AG10803 (cell line): ENCODE measurements around the gene CLIC5.

Source experiments
- DNase-seq: peaks from one replicate; pipeline ENCODE4 v3.0.0; 2010; ENCODE audit warnings: low read depth
- H3K4me3 ChIP-seq: 2 replicates; pipeline ENCODE4 v1.5.1; 2011; ENCODE audit warnings: mild to moderate bottlenecking, low read length, control low read depth
- CTCF ChIP-seq: conservative IDR thresholded peaks from 2 replicates; pipeline ENCODE4 v1.5.1; 2011; ENCODE audit warnings: mild to moderate bottlenecking, low read length, control low read depth, inconsistent platforms

Gene CLIC5

GRCh38 chr6:46056906-46057529 lies 41.4 kb upstream of the CLIC5 start:
- DNase-seq, result no peak
- no peak overlapping the region for H3K4me3 ChIP-seq
- TF ChIP-seq CTCF, result no peak

GRCh38 chr6:46054516-46054915 lies 38.9 kb upstream of the CLIC5 start:
- no peak for DNase-seq
- no peak for TF ChIP-seq CTCF
- H3K4me3 ChIP-seq, result no peak overlapping the region

- TF ChIP-seq CTCF, result no peak
- no peak for DNase-seq
- no peak overlapping the region for H3K4me3 ChIP-seq
Observed at GRCh38 chr6:46053039-46053933, 37.6 kb upstream of the CLIC5 start.

- TF ChIP-seq CTCF, result no peak
- no peak for DNase-seq
- H3K4me3 ChIP-seq, result no peak overlapping the region
Observed at GRCh38 chr6:46052479-46052878, 36.8 kb upstream of the CLIC5 start.

GRCh38 chr6:46051962-46052361 lies 36.3 kb upstream of the CLIC5 start:
- TF ChIP-seq CTCF, result no peak
- peak; percentile 9 for DNase-seq
- H3K4me3 ChIP-seq, result no peak overlapping the region

GRCh38 chr6:46050845-46051405 lies 35.3 kb upstream of the CLIC5 start:
- TF ChIP-seq CTCF, result no peak
- no peak for DNase-seq

More at GRCh38 chr6:46050845-46051405, 35.3 kb upstream of the CLIC5 start:
- H3K4me3 ChIP-seq, result no peak overlapping the region
